WTC11 (cell line): ENCODE results near the gene HFM1. TPM values are rescaled to one million over a fixed set of nuclear protein-coding genes. Genes with fewer than 3 reads are reported as not detected.

Experiments used
- ATAC-seq: fragments of 200-7000 bp; cut with Tn5 transposase; 2 replicates; pipeline ENCODE4 v1.10.0; 2021; ENCODE audit warnings: mild to moderate bottlenecking, moderate library complexity
- CTCF ChIA-PET: fragments of 300-600 bp; sonication (Branson Sonifier 250); formaldehyde crosslinking; loops from one replicate; lab custom pipeline; 2021; ENCODE audit warnings: antibody characterized with exemption; lab: Charles Lee
- POLR2A ChIA-PET: fragments of 350-600 bp; sonication (Branson Sonifier 250); formaldehyde crosslinking; loops from one replicate; lab custom pipeline; 2021; ENCODE audit warnings: antibody characterized with exemption; lab: Charles Lee
- DNase-seq: peaks from one replicate; pipeline ENCODE4 v3.0.0; 2021; ENCODE audit warnings: low spot score
- H3K27ac Mint-ChIP-seq: 2 replicates; pipeline ENCODE4 v1.8.0; 2021; ENCODE audit warnings: mixed read lengths
- H3K27me3 Mint-ChIP-seq: 2 replicates; pipeline ENCODE4 v1.8.0; 2021; ENCODE audit warnings: low read depth, mild to moderate bottlenecking, moderate library complexity, mixed read lengths
- H3K36me3 Mint-ChIP-seq: 2 replicates; pipeline ENCODE4 v1.8.0; 2021; ENCODE audit warnings: mixed read lengths
- H3K4me1 Mint-ChIP-seq: 2 replicates; pipeline ENCODE4 v1.8.0; 2022; ENCODE audit warnings: mixed read lengths
- H3K4me3 Mint-ChIP-seq: 2 replicates; pipeline ENCODE4 v1.8.0; 2021; ENCODE audit warnings: mild to moderate bottlenecking, moderate library complexity, mixed read lengths
- H3K9me3 Mint-ChIP-seq: 2 replicates; pipeline ENCODE4 v1.8.0; 2021; ENCODE audit warnings: mixed read lengths
- FOXP4 ChIP-seq: sonication (generic); formaldehyde crosslinking; IDR thresholded peaks from 2 replicates; pipeline ENCODE4 v1.8.0; 2022; ENCODE audit warnings: mild to moderate bottlenecking, missing genetic modification reagents
- GABPB1 ChIP-seq: sonication (generic); formaldehyde crosslinking; IDR thresholded peaks from 2 replicates; pipeline ENCODE4 v1.8.1; 2023; ENCODE audit warnings: mild to moderate bottlenecking, missing genetic modification reagents
- GRHL2 ChIP-seq: fragments of 250-450 bp; sonication (Bioruptor Pico); IDR thresholded peaks from 2 replicates; pipeline ENCODE4 v1.8.0; 2022; ENCODE audit warnings: mild to moderate bottlenecking, moderate library complexity; ENCODE audit not compliant: insufficient replicate concordance, severe bottlenecking
- MYBL2 ChIP-seq: sonication (generic); formaldehyde crosslinking; IDR thresholded peaks from 2 replicates; pipeline ENCODE4 v1.8.1; 2023; ENCODE audit warnings: mild to moderate bottlenecking, moderate library complexity, missing genetic modification reagents
- NFATC4 ChIP-seq: fragments of 250-450 bp; sonication (Bioruptor Pico); IDR thresholded peaks from 2 replicates; pipeline ENCODE4 v1.9.0; 2021; ENCODE audit warnings: mild to moderate bottlenecking
- ZBTB21 ChIP-seq: sonication (generic); formaldehyde crosslinking; IDR thresholded peaks from 2 replicates; pipeline ENCODE4 v1.8.1; 2023; ENCODE audit warnings: mild to moderate bottlenecking, missing genetic modification reagents, borderline replicate concordance
- ZNF232 ChIP-seq: sonication (generic); formaldehyde crosslinking; IDR thresholded peaks from 2 replicates; pipeline ENCODE4 v1.8.0; 2022; ENCODE audit warnings: mild to moderate bottlenecking, missing genetic modification reagents
- ZNF281 ChIP-seq: sonication (generic); formaldehyde crosslinking; IDR thresholded peaks from 2 replicates; pipeline ENCODE4 v1.8.0; 2023; ENCODE audit warnings: mild to moderate bottlenecking, missing genetic modification reagents
- ZNF396 ChIP-seq: fragments of 250-450 bp; sonication (Bioruptor Pico); IDR thresholded peaks from 2 replicates; pipeline ENCODE4 v1.8.0; 2021; ENCODE audit warnings: mild to moderate bottlenecking, moderate library complexity, borderline replicate concordance
- ZNF671 ChIP-seq: fragments of 250-450 bp; sonication (Bioruptor Pico); IDR thresholded peaks from 2 replicates; pipeline ENCODE4 v1.8.0; 2021; ENCODE audit warnings: mild to moderate bottlenecking
- total RNA-seq: library from RNA; stranded (reverse); gene quantifications from 3 replicates; pipeline ENCODE4 v1.2.3, GENCODE V29; 2021
- TF ChIP-seq, protein P1 (sequence below): sonication (generic); formaldehyde crosslinking; IDR thresholded peaks from 2 replicates; pipeline ENCODE4 v1.8.1; 2022; ENCODE audit warnings: low read depth, mild to moderate bottlenecking, moderate library complexity, missing genetic modification reagents, borderline replicate concordance
- TF ChIP-seq, protein P2 (sequence below): sonication (generic); formaldehyde crosslinking; IDR thresholded peaks from 2 replicates; pipeline ENCODE4 v1.8.1; 2023; ENCODE audit warnings: mild to moderate bottlenecking, missing genetic modification reagents, moderate library complexity
- TF ChIP-seq, protein P3 (sequence below): sonication (generic); formaldehyde crosslinking; IDR thresholded peaks from 2 replicates; pipeline ENCODE4 v1.8.1; 2023; ENCODE audit warnings: mild to moderate bottlenecking, missing genetic modification reagents, borderline replicate concordance
- TF ChIP-seq, protein P4 (sequence below): sonication (generic); formaldehyde crosslinking; IDR thresholded peaks from 2 replicates; pipeline ENCODE4 v1.8.1; 2022; ENCODE audit warnings: missing genetic modification reagents, borderline replicate concordance

HFM1 gene
- total RNA-seq, 1 experiment from 2014 or later: 1.7 TPM

DNA sequence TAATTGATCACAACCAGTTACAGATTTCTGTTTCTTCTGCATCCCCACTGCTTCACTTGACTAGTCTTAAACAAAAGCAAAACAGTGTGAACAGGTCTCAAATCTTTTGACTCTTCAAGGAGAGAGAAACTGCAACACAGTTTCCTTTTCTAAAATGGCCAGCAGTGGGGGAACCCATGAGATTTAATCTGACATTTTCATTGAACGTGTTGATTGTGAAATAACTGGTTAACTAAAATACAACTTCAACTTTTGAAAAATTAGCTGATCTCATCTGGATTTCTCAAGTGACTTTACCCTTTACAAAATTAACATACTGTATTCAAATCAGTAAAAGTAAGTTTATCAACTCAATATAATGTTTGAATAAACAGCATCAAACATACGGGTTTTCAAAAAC lies 143.0 kb downstream of the HFM1 start (continued):
- TF ChIP-seq ZNF281 (CRISPR knock-in tag): no peak
- TF ChIP-seq, protein P1, sequence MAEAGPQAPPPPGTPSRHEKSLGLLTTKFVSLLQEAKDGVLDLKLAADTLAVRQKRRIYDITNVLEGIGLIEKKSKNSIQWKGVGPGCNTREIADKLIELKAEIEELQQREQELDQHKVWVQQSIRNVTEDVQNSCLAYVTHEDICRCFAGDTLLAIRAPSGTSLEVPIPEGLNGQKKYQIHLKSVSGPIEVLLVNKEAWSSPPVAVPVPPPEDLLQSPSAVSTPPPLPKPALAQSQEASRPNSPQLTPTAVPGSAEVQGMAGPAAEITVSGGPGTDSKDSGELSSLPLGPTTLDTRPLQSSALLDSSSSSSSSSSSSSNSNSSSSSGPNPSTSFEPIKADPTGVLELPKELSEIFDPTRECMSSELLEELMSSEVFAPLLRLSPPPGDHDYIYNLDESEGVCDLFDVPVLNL (CRISPR knock-in tag): no peak
- no peak for TF ChIP-seq FOXP4 (CRISPR knock-in tag)
- no peak for TF ChIP-seq NFATC4 (CRISPR knock-in tag)
- TF ChIP-seq ZNF671 (CRISPR knock-in tag): no peak
- no peak for TF ChIP-seq ZNF396
- no peak for TF ChIP-seq ZBTB21 (CRISPR knock-in tag)

DNA sequence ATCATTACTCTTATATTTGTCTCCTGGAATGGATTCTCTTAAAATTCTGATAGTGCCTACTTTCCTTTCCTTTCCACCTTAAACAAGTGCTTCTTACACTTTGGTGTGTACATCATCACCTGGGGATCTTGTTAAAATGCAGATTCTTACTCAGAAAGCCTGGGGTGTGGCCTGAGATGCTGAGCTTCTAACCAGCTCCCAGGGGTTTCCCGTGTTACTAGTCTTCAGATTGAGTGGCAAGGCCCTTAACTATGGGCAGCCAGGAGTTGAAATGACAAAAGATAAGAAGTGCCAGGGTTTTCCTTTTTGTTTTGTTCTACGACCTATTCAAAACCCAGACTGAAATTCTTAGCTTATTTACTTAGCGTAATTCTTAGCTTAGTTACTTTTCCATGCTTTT lies 159.2 kb downstream of the HFM1 start:
- no peaks in the 10 kb centered on the region for H3K36me3 Mint-ChIP-seq
- no peak overlapping the region for H3K27ac Mint-ChIP-seq
- DNase-seq (no peak), ATAC-seq (peak; percentile 72)
- CTCF ChIA-PET: interaction anchor here (0.6 to 3.7 kb wide), 6 partner anchors 18 to 522 kb away, joined by 3 to 39 read pairs (median 4); no protein-coding TSS in a partner anchor
- H3K4me1 Mint-ChIP-seq: peaks cover 7% of the 10 kb centered on the region
- POLR2A ChIA-PET: no interaction called here
- TF ChIP-seq GRHL2 (CRISPR knock-in tag): no peak
- TF ChIP-seq, protein P2, sequence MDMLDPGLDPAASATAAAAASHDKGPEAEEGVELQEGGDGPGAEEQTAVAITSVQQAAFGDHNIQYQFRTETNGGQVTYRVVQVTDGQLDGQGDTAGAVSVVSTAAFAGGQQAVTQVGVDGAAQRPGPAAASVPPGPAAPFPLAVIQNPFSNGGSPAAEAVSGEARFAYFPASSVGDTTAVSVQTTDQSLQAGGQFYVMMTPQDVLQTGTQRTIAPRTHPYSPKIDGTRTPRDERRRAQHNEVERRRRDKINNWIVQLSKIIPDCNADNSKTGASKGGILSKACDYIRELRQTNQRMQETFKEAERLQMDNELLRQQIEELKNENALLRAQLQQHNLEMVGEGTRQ (CRISPR knock-in tag): no peak
- TF ChIP-seq, protein P3, sequence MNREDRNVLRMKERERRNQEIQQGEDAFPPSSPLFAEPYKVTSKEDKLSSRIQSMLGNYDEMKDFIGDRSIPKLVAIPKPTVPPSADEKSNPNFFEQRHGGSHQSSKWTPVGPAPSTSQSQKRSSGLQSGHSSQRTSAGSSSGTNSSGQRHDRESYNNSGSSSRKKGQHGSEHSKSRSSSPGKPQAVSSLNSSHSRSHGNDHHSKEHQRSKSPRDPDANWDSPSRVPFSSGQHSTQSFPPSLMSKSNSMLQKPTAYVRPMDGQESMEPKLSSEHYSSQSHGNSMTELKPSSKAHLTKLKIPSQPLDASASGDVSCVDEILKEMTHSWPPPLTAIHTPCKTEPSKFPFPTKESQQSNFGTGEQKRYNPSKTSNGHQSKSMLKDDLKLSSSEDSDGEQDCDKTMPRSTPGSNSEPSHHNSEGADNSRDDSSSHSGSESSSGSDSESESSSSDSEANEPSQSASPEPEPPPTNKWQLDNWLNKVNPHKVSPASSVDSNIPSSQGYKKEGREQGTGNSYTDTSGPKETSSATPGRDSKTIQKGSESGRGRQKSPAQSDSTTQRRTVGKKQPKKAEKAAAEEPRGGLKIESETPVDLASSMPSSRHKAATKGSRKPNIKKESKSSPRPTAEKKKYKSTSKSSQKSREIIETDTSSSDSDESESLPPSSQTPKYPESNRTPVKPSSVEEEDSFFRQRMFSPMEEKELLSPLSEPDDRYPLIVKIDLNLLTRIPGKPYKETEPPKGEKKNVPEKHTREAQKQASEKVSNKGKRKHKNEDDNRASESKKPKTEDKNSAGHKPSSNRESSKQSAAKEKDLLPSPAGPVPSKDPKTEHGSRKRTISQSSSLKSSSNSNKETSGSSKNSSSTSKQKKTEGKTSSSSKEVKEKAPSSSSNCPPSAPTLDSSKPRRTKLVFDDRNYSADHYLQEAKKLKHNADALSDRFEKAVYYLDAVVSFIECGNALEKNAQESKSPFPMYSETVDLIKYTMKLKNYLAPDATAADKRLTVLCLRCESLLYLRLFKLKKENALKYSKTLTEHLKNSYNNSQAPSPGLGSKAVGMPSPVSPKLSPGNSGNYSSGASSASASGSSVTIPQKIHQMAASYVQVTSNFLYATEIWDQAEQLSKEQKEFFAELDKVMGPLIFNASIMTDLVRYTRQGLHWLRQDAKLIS (CRISPR knock-in tag): no peak
- TF ChIP-seq, protein P4, sequence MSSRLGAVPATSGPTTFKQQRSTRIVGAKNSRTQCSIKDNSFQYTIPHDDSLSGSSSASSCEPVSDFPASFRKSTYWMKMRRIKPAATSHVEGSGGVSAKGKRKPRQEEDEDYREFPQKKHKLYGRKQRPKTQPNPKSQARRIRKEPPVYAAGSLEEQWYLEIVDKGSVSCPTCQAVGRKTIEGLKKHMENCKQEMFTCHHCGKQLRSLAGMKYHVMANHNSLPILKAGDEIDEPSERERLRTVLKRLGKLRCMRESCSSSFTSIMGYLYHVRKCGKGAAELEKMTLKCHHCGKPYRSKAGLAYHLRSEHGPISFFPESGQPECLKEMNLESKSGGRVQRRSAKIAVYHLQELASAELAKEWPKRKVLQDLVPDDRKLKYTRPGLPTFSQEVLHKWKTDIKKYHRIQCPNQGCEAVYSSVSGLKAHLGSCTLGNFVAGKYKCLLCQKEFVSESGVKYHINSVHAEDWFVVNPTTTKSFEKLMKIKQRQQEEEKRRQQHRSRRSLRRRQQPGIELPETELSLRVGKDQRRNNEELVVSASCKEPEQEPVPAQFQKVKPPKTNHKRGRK (CRISPR knock-in tag): no peak
- no peak for TF ChIP-seq ZNF232
- no peak for TF ChIP-seq GABPB1
- no peak for TF ChIP-seq MYBL2
- no peaks in the 10 kb centered on the region for H3K9me3 Mint-ChIP-seq
- no peaks in the 10 kb centered on the region; the same call in 1 of the 2 replicates for H3K27me3 Mint-ChIP-seq
- H3K4me3 Mint-ChIP-seq: no peak overlapping the region
